ENCODE results near the gene GALNT18. TPM values are rescaled to one million over a fixed set of nuclear protein-coding genes. Genes with fewer than 3 reads are reported as not detected.
"Not testable (repeated sequence)": the region's sequence is repeated elsewhere in the genome, so short reads cannot be mapped to it uniquely, and the experiment has no call there.

The GALNT18 gene
- total RNA-seq, 1 donor from 2014 or later: 12.6 TPM

GRCh38 chr11:11467312-11467711 is 154.5 kb downstream of the GALNT18 start:
- no peak for DNase-seq (ENCODE audit: low spot score)

- DNase-seq (ENCODE audit: low spot score): no peak
Observed at GRCh38 chr11:11464555-11464954, 157.2 kb downstream of the GALNT18 start.

DNA sequence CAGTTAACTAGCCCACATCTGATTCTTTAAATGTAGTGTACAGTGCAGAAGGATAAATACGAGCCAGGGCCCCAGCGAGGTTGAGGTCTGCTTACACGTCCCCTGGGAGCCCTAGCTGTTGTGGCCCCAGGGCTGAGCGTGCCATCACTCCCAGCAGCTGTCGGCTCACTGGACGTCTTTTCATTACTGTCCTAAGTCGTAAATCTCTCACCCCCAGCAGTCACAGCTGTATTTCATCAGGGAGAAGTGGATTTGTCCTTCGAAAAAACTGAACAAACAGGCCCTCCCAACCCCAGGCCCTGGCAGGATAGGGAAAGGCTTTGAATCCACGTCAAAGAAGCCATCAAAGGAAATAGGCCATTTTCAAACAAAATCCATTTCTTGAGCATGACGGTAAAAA is 158.4 kb downstream of the GALNT18 start:
- DNase-seq (ENCODE audit: low spot score): no peak

- no peak for DNase-seq (ENCODE audit: low spot score)
Observed at GRCh38 chr11:11461473-11461872, 160.3 kb downstream of the GALNT18 start.

GRCh38 chr11:11459578-11459977 is 162.2 kb downstream of the GALNT18 start:
- no peak for DNase-seq (ENCODE audit: low spot score)

- DNase-seq (ENCODE audit: low spot score): no peak
Observed at GRCh38 chr11:11458485-11458884, 163.3 kb downstream of the GALNT18 start.

DNA sequence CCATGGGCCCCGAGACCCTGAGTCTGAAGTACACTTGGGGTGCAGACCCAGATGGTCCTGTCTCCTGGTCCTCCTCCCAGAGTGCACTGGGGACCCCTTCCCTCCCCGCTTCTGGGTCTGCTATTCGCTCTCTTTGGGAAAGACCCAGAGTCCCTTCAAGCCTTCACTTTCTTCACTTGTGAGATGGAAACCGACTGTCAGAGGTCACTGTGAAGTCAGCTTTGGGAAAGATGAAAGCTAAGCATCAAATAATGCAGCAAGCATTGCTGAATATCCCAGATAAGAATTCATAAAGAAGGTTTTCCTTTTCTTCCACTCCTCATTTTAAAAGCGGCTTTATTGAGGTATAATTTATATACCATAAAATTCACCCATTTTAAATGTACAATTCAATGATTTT is 163.8 kb downstream of the GALNT18 start:
- DNase-seq (ENCODE audit: low spot score): no peak

DNA sequence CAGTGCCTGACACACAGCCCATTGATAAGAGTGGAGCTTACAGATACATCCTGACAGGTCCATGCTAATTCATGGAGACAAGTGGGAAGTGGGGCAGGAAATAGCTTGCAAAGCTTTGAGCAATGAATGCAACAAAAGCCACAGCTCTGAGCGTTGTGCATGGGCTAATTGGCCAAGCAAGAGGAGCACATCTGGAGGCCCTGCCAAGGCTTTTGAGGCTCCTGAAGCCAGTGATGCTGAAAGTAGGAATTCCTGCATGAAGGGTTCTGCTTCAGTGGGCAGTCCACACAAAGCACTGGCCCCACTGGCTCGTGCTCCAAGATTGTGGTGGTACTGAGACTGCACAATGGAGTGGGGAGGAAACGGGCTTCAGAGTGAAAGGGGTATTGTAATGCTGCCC is 164.9 kb downstream of the GALNT18 start:
- no peak for DNase-seq (ENCODE audit: low spot score)

DNA sequence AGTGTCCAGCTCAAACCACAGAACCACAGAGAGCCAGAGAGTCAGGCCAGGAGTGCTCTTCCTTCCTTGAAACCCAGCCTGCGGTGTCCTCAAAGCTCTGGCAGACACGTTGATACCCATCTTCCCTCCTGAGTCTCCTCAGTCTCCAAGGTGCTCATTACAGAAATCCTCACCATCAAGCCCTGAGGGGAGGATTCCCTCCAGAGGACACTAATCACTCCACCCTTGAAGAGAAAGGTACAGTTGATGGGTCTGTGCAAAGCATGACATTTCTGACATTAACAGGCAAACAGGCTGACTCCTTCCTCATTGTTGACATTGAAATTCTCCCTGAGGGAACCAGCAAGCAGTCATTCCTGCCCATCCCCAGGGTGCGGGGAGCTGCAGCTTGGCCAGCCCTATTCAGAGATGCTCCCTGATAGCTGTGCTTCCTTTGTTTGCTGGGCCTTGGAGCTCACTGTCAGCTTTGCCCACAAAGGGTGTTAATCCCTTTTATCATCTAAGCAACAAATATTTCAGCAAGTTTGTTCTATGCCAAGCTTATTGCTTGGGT is 167.1 kb downstream of the GALNT18 start:
- DNase-seq (ENCODE audit: low spot score): no peak

- no peak for DNase-seq (ENCODE audit: low spot score)
Observed at GRCh38 chr11:11451501-11452005, 170.3 kb downstream of the GALNT18 start.

DNA sequence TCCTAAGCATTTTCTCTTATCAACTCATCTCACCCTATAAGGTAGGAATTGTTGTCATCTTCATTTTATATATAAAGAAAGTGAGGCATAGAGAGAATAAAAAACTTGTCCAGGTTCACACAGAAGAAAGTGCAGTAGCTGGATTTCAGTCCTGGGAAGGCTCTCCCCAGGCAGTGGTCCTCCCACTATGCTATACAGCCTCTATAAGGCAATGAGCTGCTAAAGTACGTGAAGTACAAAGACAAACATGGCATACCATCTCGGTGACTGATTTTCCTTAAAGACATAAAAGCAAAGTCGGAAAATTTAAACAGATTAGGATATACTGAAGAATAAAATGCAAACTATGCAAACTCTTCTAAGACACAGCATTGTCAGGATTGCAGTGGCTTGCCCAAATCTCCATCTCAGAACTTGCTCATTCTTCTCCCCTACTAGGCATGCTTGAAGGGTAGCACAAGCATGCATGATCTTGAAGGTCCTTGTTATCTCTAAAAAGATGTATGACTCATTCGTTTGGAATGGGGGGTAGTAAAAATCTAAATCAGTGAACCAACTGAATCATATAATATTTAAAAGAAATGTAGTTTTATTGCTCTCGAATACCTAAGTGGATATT is 171.0 kb downstream of the GALNT18 start:
- DNase-seq (ENCODE audit: low spot score): no peak

GRCh38 chr11:11449327-11449726 is 172.5 kb downstream of the GALNT18 start:
- DNase-seq (ENCODE audit: low spot score): no peak

DNA sequence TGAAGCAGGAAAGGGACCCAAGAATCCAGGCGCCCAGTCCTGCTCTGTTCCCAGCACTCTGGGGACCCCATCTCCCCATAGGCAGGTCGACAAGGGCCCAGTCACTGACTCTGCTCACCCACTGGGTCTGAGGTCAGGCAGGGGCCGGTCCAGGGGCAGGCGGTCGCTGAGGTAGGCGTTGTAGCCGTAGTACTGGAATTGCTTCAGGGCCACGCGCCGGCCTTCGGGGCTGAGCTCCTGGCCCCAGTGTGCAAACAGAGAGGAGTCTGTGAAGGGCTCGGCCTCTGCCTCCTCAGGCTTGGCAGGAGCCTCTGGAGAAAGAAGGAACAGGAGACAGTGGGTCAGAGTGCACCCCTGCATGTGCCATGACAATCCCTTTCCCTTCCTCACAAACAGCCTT is 173.2 kb downstream of the GALNT18 start:
- no peak for DNase-seq (ENCODE audit: low spot score)

DNA sequence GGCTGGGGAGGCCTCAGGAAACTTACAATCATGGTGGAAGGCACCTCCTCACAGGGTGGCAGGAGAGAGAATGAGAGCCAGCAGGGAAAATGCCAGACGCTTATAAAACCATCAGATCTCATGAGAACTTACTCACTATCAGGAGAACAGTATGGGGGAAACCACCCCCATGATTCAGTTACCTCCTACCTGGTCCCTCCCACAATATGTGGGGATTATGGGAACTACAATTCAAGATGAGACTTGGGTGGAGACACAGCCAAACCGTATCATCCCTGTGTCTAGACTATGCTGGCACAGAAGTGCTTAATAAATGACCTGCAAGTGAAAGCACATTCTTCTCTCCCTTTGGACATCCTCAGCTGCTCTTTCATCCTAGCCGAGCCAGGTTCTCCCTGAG is 174.2 kb downstream of the GALNT18 start:
- DNase-seq (ENCODE audit: low spot score): not testable (repeated sequence)

DNA sequence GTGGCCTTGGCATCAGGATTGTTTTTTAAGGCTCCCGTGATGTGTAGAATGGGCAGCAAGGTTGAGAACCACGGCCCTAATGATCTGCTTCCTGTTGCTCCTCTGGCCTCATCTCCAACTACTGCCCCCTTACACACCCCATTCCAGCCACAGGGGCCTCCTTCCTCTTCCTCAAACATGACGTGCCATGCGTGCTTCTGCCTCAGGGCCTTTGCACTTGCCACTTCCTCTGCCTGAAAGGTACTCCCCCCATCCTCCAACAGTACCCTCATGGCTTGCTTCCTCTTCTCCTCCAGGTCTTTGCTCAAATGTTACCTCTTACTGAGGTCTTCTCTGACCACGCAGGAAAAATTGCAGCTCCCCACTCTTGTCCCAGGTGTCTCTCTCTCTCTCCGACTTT is 174.8 kb downstream of the GALNT18 start:
- no peak for DNase-seq (ENCODE audit: low spot score)

- DNase-seq (ENCODE audit: low spot score): no peak
Observed at GRCh38 chr11:11446564-11446963, 175.2 kb downstream of the GALNT18 start.

DNA sequence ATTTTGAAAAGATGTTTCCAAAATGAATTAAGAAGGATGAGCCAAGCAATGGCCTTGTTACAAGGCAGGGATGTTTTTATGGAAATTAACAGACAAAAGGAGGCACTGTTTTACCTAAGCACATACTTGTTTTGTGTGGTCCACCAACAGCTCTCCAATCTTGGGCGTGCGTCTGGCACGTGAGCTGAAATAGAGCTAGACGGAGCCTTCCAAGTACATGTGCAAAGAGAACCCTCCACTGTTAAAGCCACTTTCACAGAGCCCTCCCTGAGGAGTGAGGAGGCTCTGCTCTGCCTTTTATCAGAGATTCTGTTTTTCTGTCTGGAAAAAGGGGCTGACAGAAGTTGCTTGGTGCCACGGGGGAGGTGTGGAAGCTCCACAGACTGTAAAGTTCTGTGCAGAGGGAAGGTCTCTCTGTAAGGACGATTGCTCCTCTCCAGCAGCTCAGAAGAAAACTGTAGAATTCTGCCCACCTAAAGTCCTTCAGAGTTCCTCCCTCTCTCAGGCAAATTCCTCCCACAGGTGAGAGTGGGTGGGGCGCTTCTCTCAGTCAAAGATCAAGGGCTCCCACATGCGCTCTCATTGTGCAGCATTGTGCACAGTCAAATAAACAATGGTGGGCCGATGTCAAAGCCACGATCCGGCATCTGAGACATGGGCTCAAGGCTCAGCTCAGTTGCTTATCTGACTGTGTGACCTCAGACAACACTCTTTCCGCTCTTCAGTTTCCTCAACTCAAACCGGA is 176.2 kb downstream of the GALNT18 start:
- no peak for DNase-seq (ENCODE audit: low spot score)

DNA sequence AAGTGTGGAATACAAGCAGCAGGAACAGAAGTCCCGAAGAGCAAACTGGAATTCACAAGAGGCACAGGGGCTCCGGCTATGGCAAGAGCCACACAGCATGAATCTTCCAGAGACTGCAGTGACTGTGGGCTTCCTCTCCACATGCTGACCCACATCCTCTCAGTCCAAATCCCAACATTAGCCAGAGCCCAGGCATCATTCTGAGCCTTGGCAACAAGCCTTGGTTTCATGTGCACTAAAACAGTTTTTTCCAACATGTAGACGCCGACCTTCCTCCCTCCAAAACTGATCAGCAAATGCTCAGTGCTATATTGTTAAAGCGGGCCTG is 177.0 kb downstream of the GALNT18 start:
- DNase-seq (ENCODE audit: low spot score): no peak

DNA sequence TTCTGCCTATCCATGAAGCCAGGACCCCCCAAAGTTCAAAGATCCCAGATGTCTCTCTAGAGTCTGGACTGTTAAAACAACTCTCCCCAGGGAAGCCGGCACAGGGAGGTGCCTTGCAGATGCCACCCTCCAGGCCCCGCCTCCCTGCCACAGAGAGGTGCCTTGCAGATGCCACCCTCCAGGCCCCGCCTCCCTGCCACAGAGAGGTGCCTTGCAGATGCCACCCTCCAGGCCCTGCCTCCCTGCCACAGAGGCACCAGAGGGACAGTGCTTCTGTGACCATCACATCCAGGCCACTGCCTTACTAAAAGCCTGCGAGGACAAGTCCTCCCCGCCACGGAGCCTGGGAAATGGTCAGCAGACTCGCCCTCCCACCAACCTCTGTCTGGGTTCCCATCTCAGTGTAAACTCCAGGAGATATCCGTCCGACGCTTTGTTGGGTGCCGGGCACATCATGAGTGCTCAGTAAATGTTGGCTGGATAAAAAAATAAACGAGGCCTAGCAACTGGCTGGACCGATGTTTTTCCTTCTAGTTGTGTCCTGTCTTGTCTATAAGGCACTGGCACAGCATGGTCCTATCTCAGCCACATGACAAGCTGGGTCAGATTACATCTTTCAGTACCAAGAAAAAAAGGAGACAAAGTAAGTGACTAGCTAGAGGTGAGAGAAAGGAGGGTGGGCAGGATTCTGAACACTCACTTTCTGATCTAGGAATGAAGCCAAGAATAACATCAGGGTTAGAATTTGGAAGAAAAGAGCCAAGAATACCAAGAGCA is 177.6 kb downstream of the GALNT18 start:
- DNase-seq (ENCODE audit: low spot score): no peak

DNA sequence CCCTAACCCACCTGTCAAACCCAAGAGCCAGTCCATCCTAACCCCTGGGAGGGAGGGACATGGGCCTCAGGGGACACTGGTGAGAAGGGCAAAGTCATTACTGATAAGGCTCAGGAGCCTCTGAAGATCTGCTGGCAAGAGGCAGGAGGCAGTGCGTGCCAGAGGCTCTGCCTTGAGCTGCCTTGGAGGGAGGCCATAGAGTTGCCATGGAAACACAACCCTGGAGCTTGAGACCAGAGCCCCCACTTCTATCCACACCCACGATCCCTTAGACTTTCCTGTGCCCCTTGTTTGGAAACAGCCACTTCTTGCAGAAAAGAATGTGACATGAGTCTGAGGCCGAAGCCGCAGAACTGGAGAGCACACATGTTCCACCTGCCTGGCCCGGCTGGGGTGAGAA is 179.0 kb downstream of the GALNT18 start:
- no peak for DNase-seq (ENCODE audit: low spot score)

GRCh38 chr11:11441516-11441915 is 180.3 kb downstream of the GALNT18 start:
- no peak for DNase-seq (ENCODE audit: low spot score)

GRCh38 chr11:11441091-11441490 is 180.7 kb downstream of the GALNT18 start:
- DNase-seq (ENCODE audit: low spot score): no peak
